ENCODE data around the gene RSBN1.

DNA sequence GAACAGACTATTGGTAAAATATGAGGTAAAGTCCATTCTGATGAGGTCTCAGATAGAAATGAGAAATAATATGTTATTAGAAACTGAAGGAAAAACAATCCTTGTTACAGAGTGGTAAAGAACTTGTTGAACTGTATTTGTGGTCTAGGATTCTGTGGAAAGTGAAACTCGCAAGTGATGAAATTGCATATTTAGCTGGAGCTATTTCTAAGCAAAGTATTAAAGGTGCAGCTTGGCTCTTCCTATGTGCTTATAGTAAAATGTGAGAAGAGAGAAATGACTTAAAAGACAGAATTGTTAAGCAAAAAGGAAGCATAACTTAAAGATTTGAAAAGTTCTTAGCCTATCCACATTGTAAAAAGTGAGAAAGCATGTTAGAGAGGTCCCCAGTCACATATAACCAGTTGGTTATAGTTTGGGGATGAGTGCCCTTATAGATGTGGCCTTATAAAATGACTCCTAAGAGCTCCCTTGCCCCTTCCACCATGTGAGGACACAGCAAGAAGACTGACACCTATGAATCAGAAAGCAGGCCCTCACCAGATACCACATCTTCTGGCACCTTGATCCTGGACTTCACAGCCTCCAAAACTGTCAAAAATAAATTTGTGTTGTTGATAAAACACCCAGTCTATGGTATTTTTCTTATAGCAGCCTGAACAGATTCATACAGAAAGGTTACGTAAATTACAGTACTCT, 77.8 kb downstream of the RSBN1 start:
- TF ChIP-seq POLR2AphosphoS5 (IDR thresholded peaks at IDR 0.05; ENCODE audit: low read depth, low read length): no peak
- TF ChIP-seq, protein P1, sequence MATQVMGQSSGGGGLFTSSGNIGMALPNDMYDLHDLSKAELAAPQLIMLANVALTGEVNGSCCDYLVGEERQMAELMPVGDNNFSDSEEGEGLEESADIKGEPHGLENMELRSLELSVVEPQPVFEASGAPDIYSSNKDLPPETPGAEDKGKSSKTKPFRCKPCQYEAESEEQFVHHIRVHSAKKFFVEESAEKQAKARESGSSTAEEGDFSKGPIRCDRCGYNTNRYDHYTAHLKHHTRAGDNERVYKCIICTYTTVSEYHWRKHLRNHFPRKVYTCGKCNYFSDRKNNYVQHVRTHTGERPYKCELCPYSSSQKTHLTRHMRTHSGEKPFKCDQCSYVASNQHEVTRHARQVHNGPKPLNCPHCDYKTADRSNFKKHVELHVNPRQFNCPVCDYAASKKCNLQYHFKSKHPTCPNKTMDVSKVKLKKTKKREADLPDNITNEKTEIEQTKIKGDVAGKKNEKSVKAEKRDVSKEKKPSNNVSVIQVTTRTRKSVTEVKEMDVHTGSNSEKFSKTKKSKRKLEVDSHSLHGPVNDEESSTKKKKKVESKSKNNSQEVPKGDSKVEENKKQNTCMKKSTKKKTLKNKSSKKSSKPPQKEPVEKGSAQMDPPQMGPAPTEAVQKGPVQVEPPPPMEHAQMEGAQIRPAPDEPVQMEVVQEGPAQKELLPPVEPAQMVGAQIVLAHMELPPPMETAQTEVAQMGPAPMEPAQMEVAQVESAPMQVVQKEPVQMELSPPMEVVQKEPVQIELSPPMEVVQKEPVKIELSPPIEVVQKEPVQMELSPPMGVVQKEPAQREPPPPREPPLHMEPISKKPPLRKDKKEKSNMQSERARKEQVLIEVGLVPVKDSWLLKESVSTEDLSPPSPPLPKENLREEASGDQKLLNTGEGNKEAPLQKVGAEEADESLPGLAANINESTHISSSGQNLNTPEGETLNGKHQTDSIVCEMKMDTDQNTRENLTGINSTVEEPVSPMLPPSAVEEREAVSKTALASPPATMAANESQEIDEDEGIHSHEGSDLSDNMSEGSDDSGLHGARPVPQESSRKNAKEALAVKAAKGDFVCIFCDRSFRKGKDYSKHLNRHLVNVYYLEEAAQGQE (IDR thresholded peaks at IDR 0.05; ENCODE audit: insufficient read depth in 1 of 2, low read depth in 2 of 2, low read length in 2 of 2): no peak
- no peak for TF ChIP-seq SIN3A (IDR thresholded peaks at IDR 0.05; ENCODE audit: borderline replicate concordance, insufficient read depth, low read length)
